NCI-H187 treated with DMSO at 0.1 percent for 48 hours (cell line): ENCODE measurements around the gene AFDN.

ENCODE experiments used
- DNase-seq: peaks from one replicate; lab custom pipeline; 2025; lab: John Stamatoyannopoulos, UW

AFDN gene

DNA sequence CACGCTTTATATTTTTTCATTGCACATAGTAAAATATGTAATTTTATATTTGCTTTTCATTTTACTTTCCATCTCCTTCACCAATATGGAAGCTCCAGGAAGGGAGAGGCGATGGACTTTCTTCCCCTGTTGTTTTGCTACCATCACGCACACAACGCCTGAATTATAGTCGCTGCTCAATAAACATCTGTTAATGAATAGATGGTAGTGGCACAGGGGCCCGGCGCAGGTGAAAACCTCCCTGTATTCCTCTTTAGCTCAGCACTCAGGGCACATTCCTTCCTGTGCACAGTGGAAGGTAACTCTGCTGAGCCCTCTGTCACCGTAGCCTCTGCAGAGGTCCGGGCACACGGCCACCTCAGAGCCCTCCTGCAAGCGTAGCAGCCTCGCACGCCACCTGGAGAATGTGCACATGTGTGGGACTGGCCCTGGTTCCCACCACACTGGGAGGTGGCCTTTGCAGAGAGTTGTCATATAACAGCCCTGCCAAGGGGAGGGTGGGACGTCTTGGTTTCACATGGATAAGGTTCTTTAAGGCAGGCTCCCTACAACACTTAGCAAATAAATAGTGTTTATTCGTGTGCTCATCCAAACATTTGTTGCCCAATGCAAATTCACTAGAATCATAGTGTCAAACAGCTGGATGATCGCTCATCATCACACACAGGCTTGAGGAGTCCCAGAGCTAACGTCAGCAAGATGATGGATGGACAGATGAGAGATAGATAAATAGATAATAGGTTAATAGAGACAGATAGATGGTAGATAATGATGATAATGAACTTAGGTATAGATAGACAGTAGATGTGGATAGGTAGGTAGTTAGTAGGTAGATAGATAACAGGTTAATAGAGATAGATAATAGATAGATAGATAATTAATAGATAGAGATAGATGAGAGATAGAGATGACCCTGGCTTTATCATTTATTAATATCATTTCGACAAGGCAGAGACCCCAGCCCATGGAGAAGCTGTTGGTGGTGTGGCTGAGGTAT lies 32.3 kb upstream of the AFDN start:
- DNase-seq, result no peak

DNA sequence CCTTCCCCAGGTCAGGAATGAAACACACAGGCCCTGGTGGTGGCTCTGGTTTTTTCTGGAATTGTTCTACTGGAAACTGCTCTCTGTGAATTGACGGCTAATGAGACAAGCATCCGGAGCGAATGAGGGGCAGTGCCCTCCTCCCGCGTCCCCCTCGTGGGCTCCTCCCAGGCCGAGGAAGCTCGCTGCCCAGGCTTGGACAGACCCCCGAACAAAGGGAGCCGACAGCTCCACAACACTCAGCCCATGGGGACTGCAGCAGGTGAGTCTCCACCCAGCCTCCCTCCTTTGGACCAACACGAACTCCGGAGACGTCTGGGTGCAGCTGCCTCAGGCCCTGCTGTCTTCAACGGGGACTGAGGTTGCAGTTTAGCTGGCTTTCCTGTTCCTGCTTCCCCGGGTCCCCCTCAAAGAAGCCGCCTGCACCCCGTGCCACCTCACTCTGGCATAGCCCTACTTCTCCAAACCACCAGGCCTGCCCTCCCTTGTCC lies 31.3 kb upstream of the AFDN start:
- DNase-seq, result no peak

DNA sequence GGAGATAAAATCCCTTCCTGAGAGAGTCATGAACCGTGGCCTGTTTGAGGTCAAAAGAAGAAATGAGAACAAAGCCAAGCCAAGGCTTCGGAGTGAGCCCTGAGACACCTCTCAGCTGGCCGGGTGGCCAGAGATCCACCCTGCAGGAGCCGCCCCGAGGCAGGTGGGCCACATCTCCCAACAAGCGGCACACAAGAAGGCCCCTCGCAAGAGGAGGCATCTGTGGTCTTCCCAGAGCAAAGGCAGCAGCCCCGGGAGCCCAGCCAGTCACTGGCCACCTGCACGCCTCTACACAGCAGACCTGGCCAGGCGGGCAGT lies 30.9 kb upstream of the AFDN start:
- no peak for DNase-seq

DNA sequence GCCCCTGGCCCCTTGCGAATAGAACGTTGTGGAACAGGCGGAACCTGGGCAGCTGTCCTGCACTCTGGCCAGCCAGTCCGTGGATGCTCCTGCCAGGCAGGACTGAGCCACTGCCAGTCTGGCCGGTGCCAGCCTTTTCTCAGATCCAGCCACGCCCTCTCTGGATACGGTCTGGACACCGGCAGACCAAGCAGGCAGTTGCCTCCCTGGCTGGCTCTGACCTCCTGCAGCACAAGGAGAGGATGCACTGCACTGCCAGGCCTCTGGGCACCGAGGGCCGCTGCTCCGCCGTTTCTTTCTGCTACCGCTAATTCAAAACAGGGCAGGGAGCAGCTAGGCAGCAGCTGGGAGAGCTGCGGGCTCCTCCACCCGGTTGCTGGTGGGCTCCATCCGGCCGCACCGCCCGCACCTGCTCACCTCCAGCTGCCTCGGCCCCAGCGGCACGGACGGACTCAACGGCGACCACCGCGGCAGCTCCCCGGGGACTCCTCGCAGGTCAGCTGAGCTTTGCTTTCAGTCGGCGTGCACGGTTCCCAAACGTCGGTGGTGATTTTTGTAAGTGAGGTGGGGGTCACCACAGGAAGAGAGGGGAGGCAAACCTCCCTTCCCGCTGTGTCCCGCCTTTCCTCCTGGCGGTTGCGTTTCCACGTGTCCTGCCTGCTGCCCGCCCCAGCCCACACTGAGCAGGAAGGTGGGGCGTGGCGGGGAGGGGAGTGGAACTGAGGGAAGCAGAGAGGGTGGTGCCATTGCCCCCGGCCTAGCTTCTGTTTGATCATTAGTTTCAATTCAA lies 30.3 kb upstream of the AFDN start:
- no peak for DNase-seq

GRCh38 chr6:167797011-167797471 lies 29.7 kb upstream of the AFDN start:
- DNase-seq, result no peak

- no peak for DNase-seq
Observed at GRCh38 chr6:167797476-167798265, 29.0 kb upstream of the AFDN start.

GRCh38 chr6:167798453-167798852 lies 28.3 kb upstream of the AFDN start:
- DNase-seq, result no peak

DNA sequence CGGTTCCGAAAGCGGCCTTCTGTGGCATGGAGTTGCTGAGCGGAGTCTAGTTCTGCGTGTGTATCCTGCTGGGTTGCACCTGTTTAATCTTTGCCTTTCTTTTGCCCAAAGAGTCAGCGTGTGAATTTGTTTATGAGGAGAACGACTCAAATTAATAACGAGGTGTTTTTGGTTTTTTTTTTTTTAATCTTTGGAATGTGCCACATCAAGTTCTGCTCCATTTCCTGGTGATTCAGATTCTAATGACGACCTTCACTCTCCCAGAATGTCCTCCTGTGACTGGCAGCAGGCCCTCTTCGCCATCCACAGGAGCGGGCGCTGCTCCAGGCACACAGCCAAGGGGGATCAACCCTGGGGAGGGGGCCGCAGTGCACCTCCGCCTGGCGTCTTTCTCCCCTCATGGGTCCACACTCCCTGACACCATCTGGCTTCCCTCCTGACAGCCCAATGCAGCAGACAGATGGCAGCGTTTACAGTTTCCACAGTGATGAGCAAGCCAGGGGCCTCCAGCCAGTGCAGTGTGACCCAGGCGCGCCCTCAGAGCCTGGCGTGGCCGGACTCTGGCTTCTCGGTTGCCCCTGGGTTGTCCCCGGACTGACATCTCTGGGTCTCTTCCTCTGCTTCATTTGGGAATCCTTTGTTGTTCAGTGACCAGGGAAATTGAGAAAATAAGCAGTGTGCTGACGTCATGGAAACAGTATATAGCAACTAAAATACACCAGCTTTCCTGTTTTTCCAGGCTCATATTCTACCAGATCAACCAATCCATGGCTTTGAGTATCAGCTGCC lies 27.5 kb upstream of the AFDN start:
- DNase-seq, result no peak

DNA sequence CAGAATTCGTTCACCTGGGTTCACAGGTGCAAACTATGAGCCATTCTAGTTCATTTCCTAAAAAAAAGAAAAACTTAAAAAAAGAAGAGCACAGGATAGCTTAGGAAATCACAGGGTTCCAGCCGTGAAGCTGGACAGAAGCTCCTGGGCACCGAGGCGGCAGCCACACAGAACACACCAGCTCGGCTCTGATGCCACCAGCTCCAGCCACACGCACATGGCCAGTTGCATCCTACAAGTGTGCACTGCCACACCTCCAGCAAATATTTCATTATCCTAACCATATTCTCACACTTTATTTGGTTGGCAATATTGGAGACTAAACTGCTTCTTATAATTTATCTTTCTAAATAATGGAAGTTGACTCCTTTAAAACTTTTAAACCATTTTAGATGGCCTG lies 26.2 kb upstream of the AFDN start:
- no peak for DNase-seq

GRCh38 chr6:167801263-167801662 lies 25.4 kb upstream of the AFDN start:
- DNase-seq, result no peak

GRCh38 chr6:167802339-167802738 lies 24.4 kb upstream of the AFDN start:
- DNase-seq, result no peak

GRCh38 chr6:167803816-167804215 lies 22.9 kb upstream of the AFDN start:
- DNase-seq, result no peak

DNA sequence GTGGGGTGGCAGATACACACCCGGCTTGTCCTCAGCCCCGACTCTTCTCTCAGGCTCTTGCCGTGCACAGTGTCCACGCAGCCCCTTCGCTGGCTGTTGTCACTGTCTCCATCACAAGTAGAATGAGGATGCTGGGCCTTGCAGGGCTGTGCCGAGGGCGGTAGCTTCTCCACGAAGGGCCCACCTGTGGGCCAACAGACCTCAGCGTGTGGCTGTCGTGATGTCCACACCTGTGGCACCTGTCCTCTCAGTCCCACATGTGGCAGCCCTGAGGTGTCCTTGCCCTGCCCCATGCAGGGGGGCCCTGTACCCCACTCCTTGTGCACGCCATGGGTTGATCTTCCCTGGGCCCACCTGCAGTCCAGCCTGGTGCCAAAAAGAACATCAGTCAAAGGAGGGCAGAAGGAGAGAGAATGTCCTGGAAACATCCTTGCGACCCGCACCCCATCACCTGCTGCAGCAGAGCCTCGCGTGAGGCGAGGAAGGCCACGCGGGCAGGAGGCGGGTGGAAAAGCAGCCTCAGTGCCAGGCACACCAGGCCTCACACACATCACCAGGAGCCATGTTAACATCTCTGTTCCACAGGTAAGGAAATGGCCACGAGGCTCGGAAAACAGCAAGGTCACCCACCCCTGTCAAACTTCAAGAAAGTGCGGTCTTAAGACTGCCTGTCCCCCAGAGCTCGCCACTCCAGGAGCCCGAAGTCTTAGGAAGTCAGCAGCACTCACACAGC lies 22.3 kb upstream of the AFDN start:
- no peak for DNase-seq

GRCh38 chr6:167805349-167806060 lies 21.2 kb upstream of the AFDN start:
- no peak for DNase-seq

DNA sequence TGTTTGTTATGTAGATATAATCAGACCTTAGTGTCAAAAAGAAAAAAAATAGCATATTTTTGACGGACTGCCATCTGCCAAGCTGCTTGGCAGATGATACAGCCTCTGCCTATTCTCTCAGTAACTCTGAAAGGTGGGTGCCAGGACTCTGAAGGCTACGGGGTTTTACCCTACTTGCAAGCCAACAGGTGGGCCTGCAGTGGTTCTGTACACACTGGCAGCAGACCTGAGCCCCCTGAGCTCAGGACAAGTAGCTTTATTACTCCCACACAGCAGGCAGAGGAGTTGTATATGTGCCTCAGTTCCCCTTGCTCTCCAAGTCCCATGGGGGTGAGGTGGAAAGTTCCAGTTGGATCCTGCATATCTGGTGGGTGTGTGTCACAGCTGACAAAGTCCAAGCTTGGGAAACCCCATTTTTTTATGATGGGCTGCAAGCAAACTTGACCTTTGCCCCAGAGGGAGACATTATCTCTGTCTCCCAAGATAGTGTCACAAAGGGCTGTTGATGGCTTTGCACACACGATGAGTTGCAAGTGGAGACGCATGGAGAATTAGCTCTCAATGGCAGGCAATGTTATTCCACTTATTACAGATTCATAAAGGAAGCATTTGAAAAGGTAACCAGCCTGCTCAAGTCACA lies 20.5 kb upstream of the AFDN start:
- DNase-seq, result no peak

DNA sequence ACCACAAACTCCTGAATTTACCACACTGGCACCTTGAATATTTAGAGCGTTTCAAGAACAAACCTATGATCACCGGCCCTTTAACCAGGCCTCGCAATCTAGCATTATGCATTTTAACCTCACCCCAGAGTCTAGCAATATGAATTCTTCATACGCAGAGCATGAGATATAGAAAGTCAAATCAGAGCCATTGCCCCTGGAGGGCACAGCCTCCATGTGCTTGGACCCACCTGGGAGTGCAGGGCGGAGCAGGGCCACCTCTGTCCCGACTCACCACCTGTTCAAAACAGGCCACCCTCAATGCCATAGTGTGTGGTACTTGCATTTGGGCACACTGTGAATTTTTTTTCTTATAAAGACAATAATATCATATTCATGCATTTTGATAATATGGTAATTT lies 19.5 kb upstream of the AFDN start:
- DNase-seq, result no peak

- DNase-seq, result no peak
Observed at GRCh38 chr6:167807756-167808155, 19.0 kb upstream of the AFDN start.

DNA sequence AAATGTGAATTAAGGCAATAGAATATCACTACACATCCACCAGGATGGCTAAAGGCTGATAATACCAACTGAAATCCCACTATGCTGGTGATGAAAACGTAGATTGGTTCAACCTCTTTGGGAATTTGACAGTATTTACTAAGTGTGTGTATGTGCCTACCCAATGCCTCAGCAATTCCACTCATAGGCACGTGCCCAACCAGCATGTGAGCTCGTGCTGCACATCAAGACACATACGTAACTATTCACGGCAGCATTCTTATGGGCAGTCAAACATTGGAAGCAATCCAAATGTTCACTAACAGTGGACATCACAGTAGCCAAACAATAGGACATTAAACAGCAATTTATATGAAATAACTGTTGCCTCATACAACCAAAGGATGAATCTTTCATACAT lies 15.7 kb upstream of the AFDN start:
- no peak for DNase-seq

DNA sequence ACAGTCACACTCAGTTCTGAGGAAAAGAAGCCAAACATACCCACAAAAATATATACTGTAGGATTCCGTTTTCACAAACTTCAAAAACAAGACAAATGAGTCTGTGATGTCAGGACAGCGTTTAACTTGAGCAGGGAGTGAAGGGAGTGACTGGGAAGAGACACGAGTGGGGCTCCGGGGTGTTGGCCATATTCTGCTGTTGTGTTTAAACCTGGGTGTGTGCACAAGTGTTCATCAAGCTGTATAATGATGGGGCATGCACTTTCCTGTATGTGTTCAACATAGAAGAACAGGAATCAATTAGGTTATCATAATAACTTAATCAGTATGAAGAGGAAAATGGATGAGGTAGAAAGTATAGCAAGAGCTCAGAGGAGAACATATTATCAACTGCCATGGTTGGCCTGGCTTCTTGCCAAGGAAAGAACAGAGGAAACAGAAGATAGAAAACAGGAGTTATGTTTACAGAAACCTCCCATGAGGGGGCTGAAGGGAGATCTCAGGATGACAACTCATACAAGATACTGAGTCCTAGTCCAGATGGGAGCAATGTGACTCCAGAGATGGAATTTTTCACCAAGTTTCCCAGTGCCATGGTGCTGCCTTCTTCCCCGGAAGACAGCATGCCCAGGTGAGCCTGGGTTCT lies 15.1 kb upstream of the AFDN start:
- no peak for DNase-seq
